HFF-Myc (cell line): ENCODE data around the gene SPAG6.

Experiments used
- DNase-seq: peaks from one replicate; pipeline ENCODE4 v3.0.0-alpha.2; 2011; ENCODE audit warnings: low read depth; ENCODE audit errors: extremely low read depth
- H3K4me3 ChIP-seq: replicated peaks from 2 replicates; pipeline ENCODE4 v1.5.1; 2011; ENCODE audit warnings: low read depth, mild to moderate bottlenecking, control low read depth, low read length
- CTCF ChIP-seq: IDR thresholded peaks from 2 replicates; pipeline ENCODE4 v1.5.1; 2012; ENCODE audit warnings: mild to moderate bottlenecking, low read depth, low read length, control low read depth; ENCODE audit errors: missing control alignments

The SPAG6 gene

GRCh38 chr10:22322641-22323160, 22.6 kb upstream of the SPAG6 start:
- no peak for TF ChIP-seq CTCF
- peak overlapping the region; percentile 68 for H3K4me3 ChIP-seq
- no peak for DNase-seq

- no peak for TF ChIP-seq CTCF
- DNase-seq: no peak
- H3K4me3 ChIP-seq: no peak overlapping the region
Observed at GRCh38 chr10:22323538-22324305, 21.6 kb upstream of the SPAG6 start.

- no peak for DNase-seq
- no peak overlapping the region for H3K4me3 ChIP-seq
- no peak for TF ChIP-seq CTCF
Observed at GRCh38 chr10:22324413-22324812, 20.9 kb upstream of the SPAG6 start.

GRCh38 chr10:22324893-22325271, 20.4 kb upstream of the SPAG6 start:
- no peak for TF ChIP-seq CTCF
- no peak for DNase-seq
- peak overlapping the region; percentile 50 for H3K4me3 ChIP-seq

- DNase-seq: no peak
- TF ChIP-seq CTCF: no peak
- peak overlapping the region; percentile 52 for H3K4me3 ChIP-seq
Observed at GRCh38 chr10:22325272-22326144, 19.8 kb upstream of the SPAG6 start.

- TF ChIP-seq CTCF: no peak
- no peak for DNase-seq
- H3K4me3 ChIP-seq: peak overlapping the region; percentile 52
Observed at GRCh38 chr10:22326145-22326702, 19.1 kb upstream of the SPAG6 start.
